Ovary (tissue), 3 donors: Measurements from ENCODE around the gene MSI2.

Experiments
- CTCF ChIP-seq, 3 donors: fragments of 450-650 bp in 2 of 3; fragments of 200-600 bp in 1 of 3; IDR thresholded peaks; one replicate each; pipeline versions ENCODE4 v1.5.1 to v1.8.0; 2016 to 2022; ENCODE audit warnings: antibody characterized with exemption in 3 of 3, mild to moderate bottlenecking in 1 of 3
- EP300 ChIP-seq: sonication (generic); formaldehyde crosslinking; IDR thresholded peaks from one replicate; pipeline ENCODE4 v1.6.1; 2017; ENCODE audit warnings: antibody characterized with exemption
- POLR2A ChIP-seq: fragments of 450-650 bp; IDR thresholded peaks from one replicate; pipeline ENCODE4 v1.6.1; 2017; ENCODE audit warnings: antibody characterized with exemption, mild to moderate bottlenecking, moderate library complexity
- donor health status: DM: no; HTN: no; CAD: no.

- no peak for TF ChIP-seq CTCF (IDR thresholded peaks at IDR 0.05)
- TF ChIP-seq EP300, result no peak
- TF ChIP-seq POLR2A, result no peak
These were observed 407.2 kb downstream of the MSI2 start for GRCh38 chr17:57663326-57664070.
